Kidney capillary endothelial cell (primary cell): Measurements from ENCODE around the gene CFLAR.
A peak's percentile ranks its signal among the peaks of the same experiment; 100 is the strongest.
"Not testable (repeated sequence)": the region's sequence is repeated elsewhere in the genome, so short reads cannot be mapped to it uniquely, and the experiment has no call there.

Experiments used
- DNase-seq: peaks from one replicate; pipeline ENCODE4 v3.0.0-alpha.2; 2018; ENCODE audit warnings: low spot score

The CFLAR gene

GRCh38 chr2:201149064-201149820, 33.3 kb downstream of the CFLAR start:
- DNase-seq = peak; percentile 62

GRCh38 chr2:201149821-201150165, 33.8 kb downstream of the CFLAR start:
- not testable (repeated sequence) for DNase-seq

GRCh38 chr2:201150454-201151020, 34.6 kb downstream of the CFLAR start:
- DNase-seq = no peak

- peak; percentile 99 for DNase-seq
Observed at GRCh38 chr2:201151127-201151981, 35.4 kb downstream of the CFLAR start.

- no peak for DNase-seq
Observed at GRCh38 chr2:201152517-201152916, 36.6 kb downstream of the CFLAR start.

GRCh38 chr2:201152999-201153815, 37.2 kb downstream of the CFLAR start:
- no peak for DNase-seq

- DNase-seq = no peak
Observed at GRCh38 chr2:201154615-201155399, 38.8 kb downstream of the CFLAR start.

GRCh38 chr2:201156036-201156435, 40.1 kb downstream of the CFLAR start:
- no peak for DNase-seq

GRCh38 chr2:201156640-201157039, 40.7 kb downstream of the CFLAR start:
- DNase-seq = no peak

- no peak for DNase-seq
Observed at GRCh38 chr2:201157694-201158093, 41.7 kb downstream of the CFLAR start.

- no peak for DNase-seq
Observed at GRCh38 chr2:201158111-201158929, 42.4 kb downstream of the CFLAR start.

- DNase-seq = no peak
Observed at GRCh38 chr2:201164166-201164565, 48.2 kb downstream of the CFLAR start.

GRCh38 chr2:201167546-201167945, 51.6 kb downstream of the CFLAR start:
- no peak for DNase-seq

- not testable (repeated sequence) for DNase-seq
Observed at GRCh38 chr2:201168496-201168895, 52.5 kb downstream of the CFLAR start.

- peak; percentile 66 for DNase-seq
Observed at GRCh38 chr2:201171259-201171814, 55.4 kb downstream of the CFLAR start.

GRCh38 chr2:201172279-201172678, 56.3 kb downstream of the CFLAR start:
- no peak for DNase-seq

GRCh38 chr2:201174687-201175086, 58.7 kb downstream of the CFLAR start:
- no peak for DNase-seq

- DNase-seq = no peak
Observed at GRCh38 chr2:201176081-201176481, 60.1 kb downstream of the CFLAR start.

GRCh38 chr2:201180010-201180409, 64.0 kb downstream of the CFLAR start:
- DNase-seq = no peak
